GM23248 (cell line): ENCODE data around the gene HEATR9.

Experiments used
- EZH2 ChIP-seq: fragments of 200-600 bp; sonication (generic); IDR thresholded peaks from 2 replicates; pipeline ENCODE4 v1.6.1; 2018; ENCODE audit warnings: antibody characterized with exemption, mild to moderate bottlenecking; ENCODE audit not compliant: insufficient read depth, poor library complexity, severe bottlenecking
- EZH2phosphoT487 ChIP-seq: fragments of 200-600 bp; sonication (generic); IDR thresholded peaks from 2 replicates; pipeline ENCODE4 v1.6.1; 2018; ENCODE audit warnings: antibody characterized with exemption, moderate library complexity, mild to moderate bottlenecking, low read depth; ENCODE audit not compliant: insufficient read depth

DNA sequence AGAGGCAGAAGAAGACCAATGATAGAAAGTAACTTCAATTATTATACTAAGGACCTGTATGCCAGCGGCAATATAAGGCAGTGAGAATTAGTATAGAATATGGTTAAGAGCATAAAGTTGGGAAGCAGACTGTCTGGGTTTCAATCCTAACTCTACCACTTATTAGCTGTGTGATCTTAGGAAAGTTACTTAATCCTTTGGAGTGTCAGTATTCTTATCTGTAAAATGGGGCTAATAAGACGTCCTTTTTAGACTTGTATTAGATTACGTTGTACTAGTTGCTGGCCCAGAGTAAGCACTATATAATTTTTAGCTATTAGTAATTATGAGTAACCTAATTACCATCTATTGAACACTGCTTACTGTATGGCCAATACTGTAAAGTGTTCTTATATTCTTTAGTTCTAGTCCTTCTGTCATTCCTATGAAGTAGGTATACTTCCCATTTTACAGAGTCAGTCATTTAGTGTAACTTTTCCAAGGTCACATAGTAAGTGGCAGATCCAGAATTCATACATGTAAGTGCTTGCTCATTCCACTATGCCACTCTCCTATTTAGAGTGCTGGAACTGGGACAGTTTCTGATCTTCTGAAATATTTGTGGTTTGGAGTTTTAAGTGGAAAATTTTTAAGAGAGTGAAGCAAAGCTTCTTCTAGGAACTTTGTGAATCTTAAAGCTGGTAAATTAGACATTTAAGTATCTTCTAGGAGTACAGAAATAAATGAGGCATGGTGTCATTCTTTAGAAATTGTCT lies 22.5 kb downstream of the HEATR9 start:
- TF ChIP-seq EZH2 (no peak), EZH2phosphoT487 (no peak)
